GM21381 (cell line): ENCODE results near the gene MTF1.
"Not testable (repeated sequence)": the region's sequence is repeated elsewhere in the genome, so short reads cannot be mapped to it uniquely, and the experiment has no call there.

Experiments
- ATAC-seq: cut with Tn5 transposase; IDR thresholded peaks from one replicate; pipeline ENCODE4 v1.9.1; 2021; ENCODE audit warnings: mild to moderate bottlenecking, moderate library complexity; ENCODE audit not compliant: unreplicated experiment

Gene MTF1

DNA sequence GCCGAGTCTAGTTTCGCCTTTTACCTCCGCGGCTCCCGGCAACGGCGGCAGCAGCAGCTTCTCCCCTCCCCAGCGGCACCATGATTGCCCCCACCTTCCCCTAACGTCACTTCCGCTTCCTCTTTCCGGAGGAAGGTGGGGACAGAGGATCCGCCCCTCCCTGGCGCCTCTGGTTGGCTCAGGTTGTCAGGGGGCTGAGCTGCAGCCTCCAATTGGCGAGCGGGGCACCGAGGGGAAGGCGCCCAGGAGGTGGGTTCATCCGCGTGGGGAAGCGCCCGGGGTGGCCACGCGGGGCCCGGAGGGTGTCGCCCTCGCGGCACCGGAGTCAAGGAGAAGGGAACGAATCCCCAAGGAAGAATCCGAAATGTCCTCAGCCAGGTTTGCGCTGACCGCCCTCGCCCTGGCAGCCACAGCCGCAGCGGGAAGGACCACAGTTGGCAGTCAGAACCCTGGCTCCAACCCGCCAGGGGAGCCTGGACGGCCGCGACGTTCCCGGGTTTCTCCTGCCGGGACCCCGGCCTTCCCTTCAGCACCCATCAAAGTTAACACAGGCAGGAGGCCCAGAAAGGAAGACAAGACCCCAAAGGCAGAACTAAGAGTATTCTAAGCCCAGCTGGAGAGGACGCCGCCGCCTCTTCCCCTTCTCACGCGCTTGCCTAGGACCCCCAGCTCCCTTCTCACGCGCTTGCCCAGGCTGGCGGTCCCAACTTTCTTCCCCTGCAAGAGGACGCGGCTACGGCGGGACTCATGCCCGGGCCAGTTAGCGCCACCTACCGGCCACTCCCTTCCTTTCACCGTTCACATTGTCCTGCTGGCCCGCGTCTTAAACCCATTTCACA, at the start of gene MTF1:
TSS of gene MTF1 (minus strand) at position 86 of the 839 bp plus-strand sequence. CDS start 1,934 bp downstream, outside the sequence.
- ATAC-seq: peak; percentile 94

DNA sequence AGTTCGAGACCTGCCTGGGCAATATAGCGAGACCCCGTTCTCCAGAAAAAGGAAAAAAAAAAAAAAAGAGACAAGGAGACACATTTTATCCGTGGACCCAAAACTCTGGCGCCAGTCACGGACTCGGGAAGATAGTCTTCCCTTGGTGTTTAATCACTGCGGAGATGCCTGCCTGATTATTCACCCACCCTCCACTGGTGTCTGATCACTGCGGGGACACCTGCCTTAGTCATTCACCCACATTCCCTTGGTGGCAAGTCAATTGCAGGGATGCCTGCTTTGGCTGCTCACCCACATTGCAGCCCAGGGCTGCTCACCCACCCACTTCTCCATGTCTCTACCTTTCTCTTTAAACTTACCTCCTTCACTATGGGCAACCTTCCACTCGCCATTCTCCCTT, 49.1 kb upstream of the MTF1 start:
- not testable (repeated sequence) for ATAC-seq

DNA sequence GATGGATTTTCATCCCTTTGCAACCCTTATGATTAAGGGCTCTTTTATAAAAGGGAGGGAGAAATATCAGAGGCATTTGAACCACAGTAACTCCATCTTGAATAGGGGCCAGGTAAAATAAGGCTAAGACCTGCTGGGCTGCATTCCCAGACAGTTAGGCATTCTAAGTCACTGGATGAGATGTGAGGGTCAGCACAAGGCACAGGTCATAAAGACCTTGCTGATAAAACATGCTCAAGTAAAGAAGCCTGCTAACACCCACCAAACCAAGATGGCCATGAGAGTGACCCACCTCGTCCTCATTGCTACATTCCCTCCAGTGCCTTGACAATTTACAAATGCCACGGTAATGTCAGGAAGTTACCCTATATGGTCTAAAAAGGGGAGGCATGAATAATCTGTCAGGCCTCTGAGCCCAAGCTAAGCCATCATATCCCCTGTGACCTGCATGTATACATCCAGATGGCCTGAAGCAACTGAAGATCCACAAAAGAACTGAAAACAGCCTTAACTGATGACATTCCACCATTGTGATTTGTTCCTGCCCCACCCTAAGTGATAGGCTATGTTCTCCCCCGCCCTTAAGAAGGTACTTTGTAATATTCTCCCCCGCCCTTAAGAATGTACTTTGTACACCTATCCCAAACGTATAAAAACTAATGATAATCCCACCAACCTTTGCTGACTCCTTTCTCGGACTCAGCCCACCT, 48.2 kb upstream of the MTF1 start:
- not testable (repeated sequence) for ATAC-seq

DNA sequence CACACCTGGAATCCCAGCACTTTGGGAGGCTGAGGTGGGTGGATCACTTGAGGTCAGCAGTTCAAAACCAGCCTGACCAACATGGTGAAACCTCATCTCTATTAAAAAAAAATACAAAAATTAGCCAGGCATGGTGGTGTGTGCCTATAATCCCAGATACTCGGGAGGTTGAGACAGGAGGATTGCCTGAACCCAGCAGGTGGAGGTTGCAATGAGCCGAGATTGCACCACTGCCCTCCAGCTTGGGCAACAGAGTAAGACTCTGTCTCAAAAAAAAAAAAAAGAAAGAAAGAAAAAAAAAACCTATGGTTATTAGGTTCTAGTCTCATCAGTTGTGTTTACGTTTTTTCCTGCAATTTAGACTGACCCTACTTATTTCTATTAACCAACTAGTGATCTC, 47.2 kb upstream of the MTF1 start:
- not testable (repeated sequence) for ATAC-seq

DNA sequence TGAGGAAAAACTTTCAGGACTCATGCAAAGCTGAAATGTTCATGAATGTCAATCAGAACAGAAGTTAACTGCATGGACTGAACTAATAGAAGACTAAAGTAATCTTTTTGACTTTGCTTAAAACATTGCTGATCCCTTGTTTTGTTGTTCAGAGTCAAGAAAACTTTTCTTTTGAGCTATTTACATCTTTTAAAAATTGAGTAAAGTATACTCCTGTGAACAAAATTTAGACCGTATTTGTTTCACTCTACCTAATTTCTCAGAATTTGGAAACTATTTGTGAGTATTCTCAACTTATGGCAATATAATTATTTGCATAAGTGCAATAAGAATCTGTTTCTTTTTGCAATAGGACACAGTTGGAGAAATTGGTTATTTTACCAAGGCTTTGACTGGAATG, 46.3 kb upstream of the MTF1 start:
- no peak for ATAC-seq

DNA sequence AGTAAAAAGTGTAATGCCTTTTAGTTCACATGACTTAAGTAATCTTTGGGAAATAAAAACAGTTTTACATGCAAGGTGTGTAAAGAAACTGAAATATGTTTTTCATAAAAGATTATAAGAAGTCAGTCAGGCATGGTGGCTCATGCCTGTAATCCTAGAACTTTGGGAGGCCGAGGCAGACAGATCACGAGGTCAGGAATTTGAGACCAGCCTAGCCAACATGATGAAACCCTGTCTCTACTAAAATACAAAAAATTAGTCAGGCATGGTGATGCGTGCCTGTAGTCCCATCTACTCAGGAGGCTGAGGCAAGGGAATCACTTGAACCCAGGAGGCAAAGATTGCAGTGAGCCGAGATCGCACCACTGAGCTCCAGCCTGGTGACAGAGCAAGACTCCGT, 44.5 kb upstream of the MTF1 start:
- not testable (repeated sequence) for ATAC-seq

DNA sequence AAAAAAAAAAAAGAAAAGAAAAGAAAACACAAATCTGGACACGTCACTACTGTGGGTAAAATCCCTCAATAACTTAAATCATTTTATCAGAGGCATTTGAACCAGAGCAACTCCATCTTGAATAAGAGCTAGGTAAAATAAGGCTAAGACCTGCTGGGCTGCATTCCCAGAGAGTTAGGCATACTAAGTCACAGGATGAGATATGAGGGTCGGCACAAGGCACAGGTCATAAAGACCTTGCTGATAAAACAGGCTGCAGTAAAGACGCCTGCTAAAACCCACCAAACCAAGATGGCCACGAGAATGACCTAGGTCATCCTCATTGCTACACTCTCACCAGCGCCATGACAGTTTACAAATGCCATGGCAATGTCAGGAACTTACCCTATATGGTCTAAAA, 43.6 kb upstream of the MTF1 start:
- no peak for ATAC-seq

DNA sequence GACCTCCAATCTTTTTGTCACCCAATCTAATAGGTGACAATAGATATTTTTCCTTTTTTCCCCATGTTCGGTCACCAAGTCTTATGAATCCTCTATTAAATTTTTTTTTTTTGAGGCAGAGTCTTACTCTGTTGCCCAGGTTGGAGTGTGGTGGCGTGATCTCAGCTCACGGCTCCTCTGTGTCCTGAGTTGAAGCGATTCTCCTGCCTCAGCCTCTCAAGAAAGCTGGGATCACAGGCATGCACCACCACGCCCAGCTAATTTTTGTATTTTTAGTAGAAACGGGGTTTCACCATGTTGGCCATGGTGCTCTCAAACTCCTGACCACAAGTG, 42.5 kb upstream of the MTF1 start:
- peak; percentile 14 for ATAC-seq

DNA sequence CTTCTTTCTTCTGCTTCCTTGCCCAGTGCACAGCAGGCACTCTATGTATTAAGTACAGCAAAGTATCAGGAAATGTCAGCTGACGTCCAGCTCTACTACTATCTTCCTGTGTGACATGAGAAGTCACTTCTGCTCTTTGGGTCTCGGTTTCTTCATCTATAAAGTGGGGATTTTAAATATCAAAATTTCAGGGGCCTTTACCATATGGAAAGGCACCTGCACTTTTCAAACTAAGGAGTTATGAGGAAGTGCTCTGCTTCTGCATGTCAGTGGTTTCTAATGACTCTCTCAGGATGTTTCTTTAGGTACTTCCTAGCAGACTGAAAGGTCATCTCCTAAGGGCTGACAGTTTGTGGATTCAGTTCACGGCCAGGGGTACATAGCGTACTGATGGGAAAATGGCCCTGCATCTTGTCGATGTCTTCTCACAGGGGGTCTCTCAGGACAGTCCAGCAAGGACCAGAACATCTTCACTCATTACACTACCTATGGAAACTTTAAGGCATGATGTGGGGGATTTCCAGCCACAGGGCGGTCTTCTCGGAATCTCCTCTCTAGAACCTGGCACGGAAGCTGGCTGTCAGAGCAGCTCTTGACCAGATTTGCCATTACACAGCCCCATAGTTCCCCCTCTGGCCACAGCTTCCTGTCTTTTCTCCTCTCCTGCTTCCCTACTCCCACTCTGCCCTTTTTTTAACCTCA, 42.0 kb upstream of the MTF1 start:
- peak; percentile 68 for ATAC-seq

DNA sequence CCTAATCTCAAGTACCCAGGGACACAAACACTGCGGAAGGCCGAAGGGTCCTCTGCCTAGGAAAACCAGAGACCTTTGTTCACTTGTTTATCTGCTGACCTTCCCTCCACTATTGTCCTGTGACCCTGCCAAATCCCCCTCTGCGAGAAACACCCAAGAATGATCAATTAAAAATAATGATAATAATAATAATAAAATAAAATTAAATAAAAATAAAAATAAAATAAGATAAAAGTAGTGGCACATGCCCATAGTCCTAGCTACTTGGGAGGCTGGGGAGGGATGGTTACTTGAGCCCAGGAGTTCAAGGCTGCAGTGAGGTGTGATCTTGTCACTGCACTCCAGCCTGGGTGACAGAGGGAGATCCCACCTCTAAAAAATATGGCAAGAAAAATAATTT, 38.2 kb upstream of the MTF1 start:
- ATAC-seq: not testable (repeated sequence)

DNA sequence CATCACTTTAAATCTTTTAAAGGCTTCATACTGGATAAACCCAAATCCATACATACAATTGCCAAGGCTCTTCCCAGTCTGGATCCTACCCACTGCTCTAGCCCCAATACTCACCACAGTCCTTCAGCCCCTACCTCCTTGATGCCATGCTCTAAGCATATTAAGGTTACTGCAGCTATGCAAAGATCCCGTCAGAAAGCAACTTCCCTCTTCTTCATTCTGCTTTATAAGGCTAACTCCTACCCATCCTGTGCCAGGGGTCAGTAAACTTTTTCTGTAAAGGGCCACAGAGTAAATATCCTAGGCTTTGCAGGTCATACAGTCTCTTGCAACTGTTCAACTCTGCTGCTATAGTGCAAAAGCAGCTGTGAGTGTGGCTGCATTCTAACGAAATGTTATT, 34.3 kb upstream of the MTF1 start:
- no peak for ATAC-seq

DNA sequence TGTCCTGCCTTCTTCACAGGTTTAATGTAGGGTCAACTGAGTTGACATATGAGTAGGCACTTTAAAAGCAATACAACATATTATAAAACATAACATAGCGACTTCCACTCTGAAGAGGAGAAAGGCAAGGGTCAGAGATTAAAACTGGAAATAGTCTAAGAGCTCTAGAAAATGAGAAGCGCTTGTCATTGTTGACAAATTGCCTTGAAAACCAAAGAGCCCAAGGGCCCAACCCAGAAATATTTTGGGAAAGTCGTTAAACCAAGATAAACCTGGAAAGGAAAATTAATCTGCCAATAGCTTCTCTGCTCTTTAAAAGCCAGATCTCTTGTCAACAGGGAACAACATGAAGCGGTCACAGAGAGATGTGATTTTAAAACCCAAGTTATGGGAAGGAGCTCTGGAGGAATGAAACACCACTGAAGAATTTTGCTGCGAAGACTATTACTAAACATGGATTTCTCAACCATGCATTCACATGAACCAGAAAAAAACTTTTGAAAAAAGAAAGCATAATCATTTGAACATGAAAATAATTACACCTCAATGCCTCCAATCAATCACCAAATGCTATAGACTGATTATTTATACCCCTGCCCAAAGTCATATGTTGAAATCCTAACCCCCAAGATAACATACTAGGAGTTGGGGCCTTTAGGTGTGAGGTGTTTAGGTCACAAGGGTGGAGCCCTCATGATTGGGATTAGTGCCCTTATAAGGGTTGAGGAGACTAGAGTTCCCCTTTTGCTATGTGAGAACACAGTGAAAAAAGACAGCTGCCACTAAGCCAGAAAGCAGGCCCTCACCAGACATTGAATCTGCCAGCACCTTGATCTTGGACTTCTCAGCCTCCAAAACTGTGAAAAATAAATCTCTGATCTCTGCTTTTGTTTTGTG, 33.0 kb upstream of the MTF1 start:
- ATAC-seq: no peak

DNA sequence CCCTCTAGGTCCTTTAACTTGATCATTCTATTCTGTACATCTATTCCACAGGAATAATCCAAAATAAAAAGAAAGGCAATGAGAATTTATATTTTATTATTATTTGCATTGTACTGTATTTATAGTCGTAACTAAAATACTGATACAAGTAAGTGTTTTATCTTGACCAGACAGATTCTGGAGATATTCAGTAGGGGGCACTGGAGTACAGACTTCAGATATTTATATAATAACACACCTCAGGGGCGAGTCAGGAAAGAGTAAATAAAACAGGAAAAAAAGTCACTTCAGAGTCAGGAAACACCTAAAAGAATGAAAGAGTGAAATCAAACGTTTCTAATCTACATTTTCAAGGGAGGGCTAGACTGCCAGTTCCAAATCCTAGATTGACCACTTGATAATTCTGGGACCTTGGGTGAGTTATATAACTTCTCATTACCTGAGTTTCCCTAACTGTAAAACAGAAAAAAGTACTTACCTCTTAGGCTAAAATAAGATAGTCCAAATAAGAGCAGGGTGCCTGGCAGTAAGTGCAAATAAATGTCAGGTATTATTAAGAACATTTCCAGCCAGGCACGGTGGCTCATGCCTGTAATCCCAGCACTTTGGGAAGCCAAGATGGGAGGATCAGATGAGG, 31.1 kb upstream of the MTF1 start:
- no peak for ATAC-seq

DNA sequence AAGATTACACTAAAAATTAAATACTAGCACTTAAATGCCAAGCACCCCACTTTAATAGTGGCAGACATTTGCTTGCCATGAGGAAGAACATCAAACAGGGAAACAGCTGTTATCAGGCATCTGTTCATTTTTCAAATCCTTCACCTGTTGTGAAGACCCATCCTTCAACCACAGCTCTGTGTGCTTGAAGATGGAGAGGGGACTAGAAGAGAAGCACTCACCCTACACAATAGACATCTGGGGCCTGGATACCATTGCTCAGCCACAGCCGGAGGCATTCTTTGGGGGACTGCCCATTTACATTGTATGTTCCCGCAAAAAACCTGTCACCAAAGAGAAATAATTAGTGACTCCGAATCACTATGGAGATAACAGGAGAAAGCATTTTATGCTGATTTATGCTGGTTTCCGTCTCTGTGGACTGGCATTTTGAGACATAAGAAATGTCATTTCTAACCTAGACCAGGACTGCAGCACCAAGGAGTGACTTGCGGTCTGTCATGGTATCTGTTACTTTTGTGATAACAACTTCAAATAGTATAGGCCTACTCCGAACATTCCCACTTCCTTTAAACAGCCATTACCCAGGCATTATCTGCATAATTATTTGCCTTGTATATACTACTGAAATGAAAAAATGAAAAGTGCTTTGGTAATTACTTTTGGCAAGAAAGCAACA, 28.8 kb upstream of the MTF1 start:
- ATAC-seq: no peak

DNA sequence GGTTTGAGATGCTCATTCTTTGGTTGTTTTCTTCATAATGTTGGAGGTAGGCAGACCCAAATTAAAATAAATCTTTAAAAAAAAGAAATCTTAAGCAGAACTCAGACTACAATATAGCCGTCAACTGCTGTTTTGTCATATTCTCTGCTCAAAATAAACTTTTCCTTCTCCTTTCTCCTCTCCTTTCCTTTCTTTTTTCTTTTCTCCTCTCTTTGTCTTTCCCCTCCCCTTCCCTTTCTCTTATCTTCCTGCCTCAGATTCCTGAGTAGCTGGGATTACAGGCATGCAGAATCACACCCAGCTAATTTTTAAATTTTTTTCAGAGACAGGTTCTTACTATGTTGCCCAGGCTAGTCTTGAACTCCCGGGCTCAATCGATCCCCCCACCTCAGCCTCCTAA, 24.8 kb upstream of the MTF1 start:
- no peak for ATAC-seq

DNA sequence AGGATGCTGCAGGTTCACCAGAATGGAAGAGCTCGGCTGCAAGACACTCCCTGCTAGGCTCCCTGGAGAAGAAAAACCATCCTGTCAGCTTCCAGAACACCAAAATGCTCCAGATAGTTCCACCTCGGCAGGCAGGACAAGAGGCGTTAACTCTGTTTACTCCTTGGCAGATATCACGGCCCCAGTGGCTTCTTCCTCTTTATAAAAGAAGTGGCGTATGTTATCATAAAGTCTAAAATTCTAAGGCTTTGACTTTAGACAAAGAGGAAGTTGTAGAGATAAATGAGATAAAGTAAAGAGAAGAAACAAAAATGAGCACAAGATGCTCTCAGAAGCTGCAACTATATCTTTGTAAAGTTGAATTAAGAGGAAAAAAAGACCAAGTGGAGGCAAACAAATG, 24.3 kb upstream of the MTF1 start:
- ATAC-seq: no peak

DNA sequence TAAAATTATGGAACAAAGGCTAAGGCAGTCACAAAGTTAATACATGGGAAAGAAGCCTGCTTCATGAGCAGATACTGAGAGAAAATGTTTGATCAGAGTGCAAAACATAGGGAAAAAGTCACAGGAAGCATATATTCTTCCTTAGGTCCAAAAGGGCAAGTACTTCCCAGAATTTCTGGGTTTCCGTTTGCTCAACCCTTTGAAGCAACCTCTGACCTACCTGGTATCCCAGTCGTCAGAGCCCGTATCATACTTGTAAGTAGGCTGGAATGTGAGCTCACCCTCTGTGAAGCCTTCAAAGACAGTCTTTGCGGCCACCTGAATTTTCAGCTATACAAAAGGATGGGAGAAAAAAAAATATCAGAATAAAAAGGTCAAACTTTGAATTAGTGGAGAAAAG, 20.5 kb upstream of the MTF1 start:
- no peak for ATAC-seq

DNA sequence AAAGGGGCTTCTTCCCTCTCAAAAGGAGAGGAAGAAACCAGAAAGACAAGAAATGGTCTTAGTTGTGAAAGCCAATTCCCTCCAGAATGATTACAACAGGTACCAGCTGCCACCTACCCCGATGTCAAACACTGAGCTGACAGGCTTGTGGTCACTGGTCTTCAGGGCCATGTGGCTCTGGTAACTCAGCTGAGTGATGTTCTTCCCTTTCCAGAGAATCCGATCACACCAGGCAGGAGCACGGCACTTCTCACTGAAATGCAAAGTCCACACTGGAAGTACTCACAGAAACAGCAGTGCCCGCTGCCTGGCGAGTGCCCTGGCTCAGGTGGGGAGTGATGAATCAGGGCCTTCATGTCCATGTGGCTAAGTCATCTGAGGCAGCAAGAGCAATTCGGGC, 18.7 kb upstream of the MTF1 start:
- no peak for ATAC-seq

DNA sequence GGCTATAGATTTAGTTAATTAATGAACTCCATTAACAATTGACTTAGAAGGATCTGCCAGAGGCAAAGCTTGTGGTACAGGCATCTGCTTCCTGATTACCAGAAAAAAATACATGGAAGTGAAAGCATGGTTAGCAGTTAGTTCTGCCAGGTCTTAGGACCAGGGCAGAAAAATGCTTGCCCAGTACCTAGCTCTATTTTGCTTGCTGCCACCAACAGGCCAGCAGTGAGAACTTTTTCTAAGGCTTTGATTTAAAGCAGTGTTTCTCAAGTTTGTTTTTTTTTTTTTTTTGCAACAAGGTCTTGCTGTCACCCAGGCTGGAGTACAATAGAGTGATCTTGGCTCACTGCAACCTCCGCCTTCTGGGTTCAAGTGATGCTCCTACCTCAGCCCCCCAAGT, 16.4 kb upstream of the MTF1 start:
- ATAC-seq: no peak

DNA sequence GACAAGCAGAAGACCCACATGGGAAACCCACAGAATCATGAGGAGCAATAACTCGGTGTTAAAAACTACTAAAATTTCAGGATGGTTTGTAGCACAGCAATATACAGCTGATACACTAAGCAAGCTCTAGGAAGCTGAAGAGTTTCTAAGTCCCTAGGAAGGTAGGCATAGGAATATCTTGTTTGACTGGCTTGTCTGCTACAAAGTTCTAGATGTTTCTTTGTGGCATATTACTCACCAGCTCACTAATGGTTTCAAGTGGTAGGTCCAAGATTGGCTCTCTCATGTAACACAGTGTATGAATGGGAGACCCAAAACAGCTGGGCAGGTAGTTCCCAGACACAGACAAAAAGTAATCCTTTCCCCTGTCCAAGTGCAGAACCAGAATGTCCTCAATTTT, 13.3 kb upstream of the MTF1 start:
- no peak for ATAC-seq
